Natural killer cell treated with Interleukin-12 subunit alpha and Interleukin-12 subunit beta and Interleukin-15 and Interleukin-18, amount 100 ng/mL, for 72 hours (primary cell): ENCODE data around the gene P2RY2. TPM values are rescaled to one million over a fixed set of nuclear protein-coding genes. Genes with fewer than 3 reads are reported as not detected.

Experiments used
- ATAC-seq, 2 donors: fragments of 150-1000 bp; cut with Tn5 transposase in 1 of 2; sonication (Bioruptor Pico), chemical (Tn5 transposase) in 1 of 2; 2 replicates each; pipeline ENCODE4 v1.10.0; 2021
- DNase-seq: peaks from one replicate; pipeline ENCODE4 v3.0.0; 2022; ENCODE audit warnings: low spot score
- H3K27ac Mint-ChIP-seq, 2 donors: 1 replicate in 1 of 2; 2 replicates in 1 of 2; pipeline ENCODE4 v1.8.0; 2022; ENCODE audit warnings: mixed read lengths in 2 of 2, mild to moderate bottlenecking in 1 of 2, moderate library complexity in 1 of 2
- H3K27me3 Mint-ChIP-seq, 2 donors: 1 replicate in 1 of 2; 2 replicates in 1 of 2; pipeline ENCODE4 v1.8.0; 2022; ENCODE audit warnings: mixed read lengths in 2 of 2
- H3K36me3 Mint-ChIP-seq: one replicate; pipeline ENCODE4 v1.8.0; 2022; ENCODE audit warnings: mixed read lengths
- H3K4me1 Mint-ChIP-seq, 2 donors: 1 replicate in 1 of 2; 2 replicates in 1 of 2; pipeline ENCODE4 v1.8.0; 2022; ENCODE audit warnings: low read depth in 2 of 2, mixed read lengths in 2 of 2, mild to moderate bottlenecking in 1 of 2
- H3K4me3 Mint-ChIP-seq: one replicate; pipeline ENCODE4 v1.8.0; 2022; ENCODE audit warnings: mixed read lengths
- H3K9me3 Mint-ChIP-seq: 2 replicates; pipeline ENCODE4 v1.8.0; 2022; ENCODE audit warnings: mixed read lengths
- total RNA-seq, 2 donors: library from RNA; stranded (reverse); gene quantifications; one replicate each; pipeline ENCODE4 v1.2.3, GENCODE V29; 2022

P2RY2 gene
- total RNA-seq, 2 donors from 2014 or later, result 0.20 TPM; not detected in 1

- no peaks in the 10 kb centered on the region for H3K9me3 Mint-ChIP-seq
These were observed 39.4 kb upstream of the P2RY2 start for GRCh38 chr11:73178681-73179080.

DNA sequence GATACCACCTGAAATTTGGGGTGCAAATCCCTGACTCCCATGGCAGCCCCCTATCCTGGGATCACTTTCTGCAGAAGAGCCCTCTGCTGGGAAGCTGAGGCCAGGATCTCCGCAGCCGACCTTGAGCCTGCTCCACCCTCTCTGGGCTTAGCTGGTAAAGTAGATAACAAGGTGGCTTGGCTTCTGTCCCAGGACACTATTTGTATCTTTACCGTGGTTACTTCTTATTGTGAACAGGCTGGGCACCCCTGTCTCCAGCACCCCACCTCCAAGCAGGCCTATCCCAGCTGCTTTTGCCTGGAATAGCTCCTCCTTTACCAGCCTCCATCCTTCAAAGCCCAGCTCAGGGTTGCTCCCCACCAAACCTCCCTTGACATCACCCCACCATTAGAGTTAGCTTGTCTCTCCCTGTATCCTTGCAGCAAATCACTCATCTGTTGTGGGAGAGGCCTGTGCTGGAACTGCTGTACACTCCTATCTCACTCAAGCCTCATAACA is 35.2 kb upstream of the P2RY2 start:
- no peak for ATAC-seq

More at GRCh38 chr11:73178681-73179080, 39.4 kb upstream of the P2RY2 start:
- peak overlapping the region in 1 of 2 donors; percentile 84 for H3K27ac Mint-ChIP-seq
- ATAC-seq (no peak), DNase-seq (no peak)
- H3K4me1 Mint-ChIP-seq, result peaks cover 11 to 16% of the 10 kb centered on the region in 2 donors
- H3K36me3 Mint-ChIP-seq, result no peaks in the 10 kb centered on the region
- peaks cover 7 to 10% of the 10 kb centered on the region in 2 donors for H3K27me3 Mint-ChIP-seq
- no peak overlapping the region for H3K4me3 Mint-ChIP-seq

GRCh38 chr11:73184953-73185671 is 33.0 kb upstream of the P2RY2 start:
- Mint-ChIP-seq H3K9me3 (no peaks in the 10 kb centered on the region), H3K36me3 (no peaks in the 10 kb centered on the region), H3K4me3 (no peak overlapping the region), H3K27me3 (peaks cover 9 to 21% of the 10 kb centered on the region in 2 donors), H3K4me1 (peaks cover 7 to 10% of the 10 kb centered on the region in 2 donors), H3K27ac (no peak overlapping the region)
- ATAC-seq (peak; percentile 79 to 81), DNase-seq (no peak)

More for the DNA sequence above, 35.2 kb upstream of the P2RY2 start:
- no peaks in the 10 kb centered on the region for H3K36me3 Mint-ChIP-seq
- no peak overlapping the region for H3K4me3 Mint-ChIP-seq
- H3K27me3 Mint-ChIP-seq, result peaks cover 12 to 21% of the 10 kb centered on the region in 2 donors
- H3K4me1 Mint-ChIP-seq, result peaks cover 12 to 15% of the 10 kb centered on the region in 2 donors
- no peak overlapping the region for H3K27ac Mint-ChIP-seq
- DNase-seq, result no peak
- H3K9me3 Mint-ChIP-seq, result no peaks in the 10 kb centered on the region

DNA sequence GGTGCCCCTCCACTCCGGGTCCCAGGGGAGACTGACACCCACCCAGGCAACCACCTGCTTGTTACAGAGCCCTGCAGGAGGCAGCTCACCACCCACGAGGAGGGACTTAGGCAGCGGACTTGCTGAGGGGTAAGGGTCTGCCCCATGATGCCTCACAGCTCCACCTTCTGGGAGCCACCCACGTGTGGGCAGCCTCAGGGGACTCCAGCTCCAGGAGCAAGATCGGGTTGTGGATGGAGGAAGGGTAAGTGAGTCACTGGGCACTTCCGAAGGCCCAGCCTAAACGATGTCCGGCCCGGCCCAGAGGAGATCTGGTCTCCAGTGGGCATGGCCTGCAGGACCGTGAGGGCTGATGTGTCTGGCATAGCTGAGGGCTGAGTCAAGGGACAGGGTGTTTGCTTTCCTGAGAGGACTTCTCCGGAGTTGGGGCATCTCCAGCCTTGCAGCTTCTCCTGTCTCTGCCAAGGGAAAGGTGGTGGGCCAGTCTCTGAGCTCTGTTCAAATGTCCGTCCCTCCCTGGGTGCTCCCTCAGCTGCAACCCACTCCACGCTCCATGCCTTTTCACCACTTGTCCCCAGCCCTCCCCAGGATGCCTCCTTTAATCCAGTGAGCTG is 32.3 kb upstream of the P2RY2 start:
- Mint-ChIP-seq H3K36me3 (no peaks in the 10 kb centered on the region), H3K4me3 (no peak overlapping the region), H3K27ac (no peak overlapping the region), H3K9me3 (no peaks in the 10 kb centered on the region), H3K27me3 (peaks cover 9 to 21% of the 10 kb centered on the region in 2 donors), H3K4me1 (peaks cover 7 to 10% of the 10 kb centered on the region in 2 donors)
- ATAC-seq (no peak), DNase-seq (no peak)

DNA sequence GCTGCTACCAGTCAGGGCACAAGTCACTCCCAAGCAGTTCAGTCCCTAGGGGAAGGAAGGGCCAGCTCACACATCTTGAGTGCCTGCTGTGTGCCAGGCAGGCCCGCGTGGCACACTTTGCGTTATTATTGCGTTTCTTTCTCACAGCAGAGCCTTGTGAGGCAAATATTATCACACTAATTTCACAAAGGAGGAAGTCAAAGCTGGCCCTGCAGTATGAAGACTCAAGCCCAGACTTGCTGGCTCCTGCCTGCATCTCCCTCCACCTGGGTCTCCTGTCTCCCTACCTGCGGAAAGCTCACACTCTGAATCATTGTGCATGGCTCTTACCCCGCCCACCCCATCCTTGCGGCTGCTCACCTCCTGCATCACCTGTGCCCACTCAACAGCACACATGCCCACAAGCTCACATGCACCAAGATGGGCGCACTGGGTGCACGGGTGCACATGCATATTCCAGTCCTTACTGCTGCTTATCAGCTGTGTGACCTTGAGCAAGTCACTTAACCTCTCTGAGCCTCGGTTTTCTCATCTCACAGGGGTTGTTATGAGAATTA is 31.7 kb upstream of the P2RY2 start:
- no peak for DNase-seq
- Mint-ChIP-seq H3K4me1 (peaks cover 7 to 10% of the 10 kb centered on the region in 2 donors), H3K27me3 (peaks cover 8 to 21% of the 10 kb centered on the region in 2 donors)

DNA sequence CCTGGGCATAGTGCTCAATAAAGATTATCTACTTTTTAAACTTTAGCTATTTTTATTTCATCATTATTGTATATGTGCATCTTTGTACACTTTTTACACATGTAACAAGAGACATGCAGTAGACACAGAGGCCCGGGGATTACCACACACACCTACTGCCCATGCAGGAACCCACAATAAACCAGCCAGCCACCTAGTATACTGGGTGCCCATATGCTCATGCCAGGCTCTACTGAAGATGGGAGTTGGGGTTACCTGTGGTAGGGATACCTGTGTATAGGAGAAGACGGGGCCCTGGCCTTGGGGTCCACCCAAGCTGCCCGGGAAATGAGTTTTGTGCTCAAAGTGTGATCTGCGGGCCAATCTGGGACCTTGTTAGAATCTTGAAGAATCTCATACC is 31.2 kb upstream of the P2RY2 start:
- Mint-ChIP-seq H3K4me1 (peaks cover 7 to 10% of the 10 kb centered on the region in 2 donors), H3K27ac (no peak overlapping the region), H3K36me3 (no peaks in the 10 kb centered on the region), H3K27me3 (peaks cover 8 to 21% of the 10 kb centered on the region in 2 donors), H3K4me3 (no peak overlapping the region), H3K9me3 (no peaks in the 10 kb centered on the region)
- ATAC-seq (no peak), DNase-seq (no peak)

More for the DNA sequence above, 31.7 kb upstream of the P2RY2 start:
- Mint-ChIP-seq H3K27ac (no peak overlapping the region), H3K9me3 (no peaks in the 10 kb centered on the region), H3K36me3 (no peaks in the 10 kb centered on the region), H3K4me3 (no peak overlapping the region)
- ATAC-seq, result no peak

DNA sequence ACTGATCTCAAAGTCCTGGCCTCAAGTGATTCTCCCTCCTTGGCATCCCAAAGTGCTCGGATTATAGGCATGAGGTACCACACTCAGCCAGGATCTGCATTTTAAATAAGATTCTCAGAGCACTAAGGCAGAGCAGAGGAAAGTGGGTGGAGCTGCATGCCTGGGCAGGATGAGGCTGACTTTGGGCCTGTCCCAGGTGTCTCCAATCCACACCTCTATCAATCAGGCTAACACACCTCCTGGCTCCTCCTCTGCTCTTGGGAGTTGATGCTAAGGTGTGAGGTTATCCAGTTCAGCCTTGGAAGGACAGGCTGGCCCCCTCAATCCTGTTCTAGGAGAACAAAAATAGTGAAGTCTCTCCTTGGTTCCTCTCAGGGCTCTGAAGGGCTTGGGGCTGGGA is 30.2 kb upstream of the P2RY2 start:
- Mint-ChIP-seq H3K27me3 (peaks cover 8 to 20% of the 10 kb centered on the region in 2 donors), H3K4me3 (no peak overlapping the region), H3K9me3 (no peaks in the 10 kb centered on the region), H3K4me1 (peaks cover 7 to 10% of the 10 kb centered on the region in 2 donors), H3K27ac (no peak overlapping the region), H3K36me3 (no peaks in the 10 kb centered on the region)
- DNase-seq, result no peak
- no peak for ATAC-seq

DNA sequence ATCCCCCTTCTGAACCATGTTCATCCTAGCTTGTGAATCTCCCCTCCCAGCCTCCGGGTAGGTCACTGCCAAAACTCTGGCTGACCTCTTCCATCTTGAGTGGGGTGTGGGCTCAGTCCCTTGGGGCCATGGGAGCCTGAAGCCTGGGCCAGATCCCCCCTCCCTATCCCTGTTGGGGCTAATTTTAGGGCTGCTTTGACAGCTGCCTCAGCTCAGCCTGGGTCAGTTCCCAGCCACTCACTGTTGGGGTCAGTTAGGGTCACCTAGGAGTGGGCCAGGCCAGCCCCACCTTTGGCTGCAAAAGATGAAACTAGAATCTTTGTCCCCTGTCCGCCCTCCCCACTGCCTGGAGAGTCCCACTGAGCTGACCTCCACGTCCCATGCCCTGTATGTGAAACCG is 29.8 kb upstream of the P2RY2 start:
- H3K27me3 Mint-ChIP-seq, result peaks cover 5 to 15% of the 10 kb centered on the region in 2 donors
- no peaks in the 10 kb centered on the region for H3K9me3 Mint-ChIP-seq
- no peak overlapping the region for H3K27ac Mint-ChIP-seq
- no peaks in the 10 kb centered on the region for H3K36me3 Mint-ChIP-seq
- peaks cover 7 to 10% of the 10 kb centered on the region in 2 donors for H3K4me1 Mint-ChIP-seq
- no peak for DNase-seq
- H3K4me3 Mint-ChIP-seq, result no peak overlapping the region
- no peak for ATAC-seq

DNA sequence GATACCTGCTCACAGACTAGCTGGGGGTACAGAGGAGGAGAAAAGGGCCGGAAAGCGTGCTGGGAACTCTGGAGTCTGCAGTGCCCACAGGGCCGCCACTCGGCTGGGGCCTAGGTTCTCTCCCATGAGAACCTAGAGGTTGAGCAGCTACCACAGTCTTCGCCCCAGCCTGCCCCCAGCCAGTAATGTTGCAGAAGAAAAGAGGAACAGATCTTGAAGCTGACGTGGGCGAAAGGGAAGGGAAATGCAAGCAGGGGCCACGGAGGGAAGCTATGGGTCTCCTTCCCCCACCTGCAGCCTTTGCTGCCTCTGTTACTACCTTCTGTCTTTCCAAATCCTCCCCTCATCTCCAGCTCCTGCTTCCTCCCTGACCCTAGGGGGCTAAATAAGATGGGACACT is 28.8 kb upstream of the P2RY2 start:
- no peaks in the 10 kb centered on the region for H3K36me3 Mint-ChIP-seq
- H3K9me3 Mint-ChIP-seq, result no peaks in the 10 kb centered on the region
- H3K27ac Mint-ChIP-seq, result no peak overlapping the region
- no peak for DNase-seq
- peaks cover 6 to 8% of the 10 kb centered on the region in 2 donors for H3K4me1 Mint-ChIP-seq
- H3K27me3 Mint-ChIP-seq, result peaks cover 1 to 10% of the 10 kb centered on the region in 2 donors
- H3K4me3 Mint-ChIP-seq, result no peak overlapping the region
- no peak for ATAC-seq

- ATAC-seq, result no peak
These were observed 28.1 kb upstream of the P2RY2 start for GRCh38 chr11:73189723-73190556.

DNA sequence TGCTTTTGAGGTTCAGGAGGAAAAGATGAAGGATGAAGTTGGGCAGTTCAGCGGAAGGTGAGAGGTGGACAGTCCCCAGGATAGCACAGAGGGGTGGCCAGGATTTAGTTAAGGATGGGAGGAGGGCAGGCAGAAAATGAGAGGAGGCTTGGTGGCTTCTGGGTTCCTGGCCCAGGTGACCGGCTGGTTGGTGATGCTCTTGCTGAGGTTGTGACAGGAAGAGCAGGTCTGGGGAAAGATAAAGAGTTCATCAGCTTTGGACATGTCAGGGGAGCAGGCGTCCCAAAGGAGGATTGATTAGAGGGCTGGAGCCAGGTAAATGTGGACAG is 27.6 kb upstream of the P2RY2 start:
- no peaks in the 10 kb centered on the region for H3K27me3 Mint-ChIP-seq
- no peak for DNase-seq
- no peak for ATAC-seq
- no peaks in the 10 kb centered on the region for H3K9me3 Mint-ChIP-seq
- no peaks in the 10 kb centered on the region for H3K36me3 Mint-ChIP-seq
- H3K4me1 Mint-ChIP-seq, result no peaks in the 10 kb centered on the region
- H3K4me3 Mint-ChIP-seq, result no peak overlapping the region
- H3K27ac Mint-ChIP-seq, result no peak overlapping the region

More at GRCh38 chr11:73189723-73190556, 28.1 kb upstream of the P2RY2 start:
- H3K27me3 Mint-ChIP-seq, result peaks cover 0 to 4% of the 10 kb centered on the region in 2 donors
- H3K27ac Mint-ChIP-seq, result no peak overlapping the region
- no peaks in the 10 kb centered on the region for H3K36me3 Mint-ChIP-seq
- H3K4me1 Mint-ChIP-seq, result peaks cover 3 to 4% of the 10 kb centered on the region in 2 donors
- no peaks in the 10 kb centered on the region for H3K9me3 Mint-ChIP-seq
- no peak overlapping the region for H3K4me3 Mint-ChIP-seq
- no peak for DNase-seq

GRCh38 chr11:73191151-73191550 is 26.9 kb upstream of the P2RY2 start:
- Mint-ChIP-seq H3K4me3 (no peak overlapping the region), H3K27me3 (peaks cover 0 to 5% of the 10 kb centered on the region in 2 donors), H3K27ac (no peak overlapping the region), H3K4me1 (no peaks in the 10 kb centered on the region), H3K36me3 (no peaks in the 10 kb centered on the region), H3K9me3 (no peaks in the 10 kb centered on the region)
- DNase-seq (no peak), ATAC-seq (no peak)

DNA sequence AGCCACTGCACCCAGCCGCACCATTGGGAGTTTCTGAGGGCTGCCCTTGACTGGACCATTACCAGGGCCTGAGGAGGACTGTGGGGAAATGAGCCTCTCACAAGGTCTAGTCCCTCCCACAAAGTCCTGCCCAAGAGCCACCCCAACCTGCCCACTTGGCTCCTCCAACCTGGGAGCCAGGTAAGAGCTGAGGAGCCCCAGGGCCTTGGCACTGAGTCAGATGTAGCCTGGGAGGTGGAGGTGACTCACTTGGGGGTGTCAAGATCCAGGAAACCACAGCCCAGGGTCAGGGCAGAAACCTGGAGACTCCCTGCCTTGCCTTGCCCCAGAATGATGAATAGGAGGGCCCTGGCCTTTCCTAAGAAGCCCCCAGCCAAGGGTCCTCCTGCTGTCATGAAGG is 25.8 kb upstream of the P2RY2 start:
- Mint-ChIP-seq H3K36me3 (no peaks in the 10 kb centered on the region), H3K4me3 (no peak overlapping the region), H3K27me3 (peaks cover 0 to 6% of the 10 kb centered on the region in 2 donors), H3K4me1 (no peaks in the 10 kb centered on the region), H3K27ac (no peak overlapping the region), H3K9me3 (no peaks in the 10 kb centered on the region)
- ATAC-seq (peak in 1 of 2 donors; percentile 32), DNase-seq (no peak)
